Ishikawa (cell line): Measurements from ENCODE around the gene RMP24.

Source experiments
- CEBPB ChIP-seq: IDR thresholded peaks from 2 replicates; pipeline ENCODE4 v1.6.1; 2012
- EGR1 ChIP-seq: IDR thresholded peaks from 2 replicates; pipeline ENCODE4 v1.6.1; 2012
- EP300 ChIP-seq: IDR thresholded peaks from 2 replicates; pipeline ENCODE4 v1.6.1; 2012; ENCODE audit warnings: borderline replicate concordance
- RAD21 ChIP-seq: IDR thresholded peaks from 2 replicates; pipeline ENCODE4 v1.6.1; 2012; ENCODE audit warnings: low read depth
- YY1 ChIP-seq: IDR thresholded peaks from 2 replicates; pipeline ENCODE4 v1.6.1; 2012; ENCODE audit warnings: low read depth

DNA sequence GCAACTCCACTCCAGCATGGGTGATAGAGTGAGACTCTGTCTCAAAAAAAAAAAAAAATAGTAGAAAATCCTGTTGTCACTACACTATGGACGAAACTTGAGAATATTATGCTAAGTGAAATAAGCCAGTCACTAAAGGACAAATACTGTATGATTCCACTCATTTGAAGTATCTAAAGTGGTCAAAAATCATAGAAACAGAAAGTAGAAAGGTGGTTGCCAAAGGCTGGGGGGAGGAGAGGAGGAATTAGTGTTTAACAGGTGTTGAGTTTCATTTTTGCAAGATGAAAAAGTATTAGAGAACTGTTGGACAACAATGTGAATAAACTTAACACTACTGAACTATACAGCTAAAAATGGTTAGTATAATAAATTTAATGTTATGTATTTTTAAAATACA is 18.8 kb upstream of the RMP24 start:
- TF ChIP-seq EP300 (no peak), YY1 (no peak), RAD21 (no peak), CEBPB (no peak), EGR1 (no peak)
